K562 (cell line): ENCODE data around the gene TRANK1. TPM values are rescaled to one million over a fixed set of nuclear protein-coding genes. Genes with fewer than 3 reads are reported as not detected.

Experiments
- ASH1L ChIP-seq: fragments of 450-650 bp; IDR thresholded peaks from 2 replicates; pipeline ENCODE4 v1.6.1; 2018; ENCODE audit warnings: borderline replicate concordance, mild to moderate bottlenecking, low read depth; ENCODE audit not compliant: partially characterized antibody
- ATF7 ChIP-seq: fragments of 450-650 bp; IDR thresholded peaks from 2 replicates; pipeline ENCODE4 v1.7.1; 2014; ENCODE audit warnings: mild to moderate bottlenecking, moderate library complexity
- BRF1 ChIP-seq: IDR thresholded peaks from 3 replicates; pipeline ENCODE4 v1.6.1; 2011; ENCODE audit warnings: borderline replicate concordance, mild to moderate bottlenecking; ENCODE audit not compliant: insufficient read length; ENCODE audit errors: extremely low read depth
- CBFA2T3 ChIP-seq: fragments of 450-650 bp; IDR thresholded peaks from 2 replicates; pipeline ENCODE4 v1.6.1; 2017
- CBX2 ChIP-seq: fragments of 200-600 bp; sonication (generic); IDR thresholded peaks from one replicate; pipeline ENCODE4 v1.6.1; 2012; ENCODE audit warnings: mild to moderate bottlenecking, low read length, inconsistent platforms; ENCODE audit not compliant: insufficient read depth, poor library complexity, severe bottlenecking
- DMBX1 ChIP-seq: fragments of 250-450 bp; sonication (Bioruptor Pico); IDR thresholded peaks from 2 replicates; pipeline ENCODE4 v1.8.0; 2022; ENCODE audit warnings: inconsistent platforms, mild to moderate bottlenecking, moderate library complexity, borderline replicate concordance
- FIP1L1 ChIP-seq: fragments of 200-400 bp; formaldehyde crosslinking; IDR thresholded peaks from 2 replicates; pipeline ENCODE4 v1.6.1; 2018; ENCODE audit warnings: mild to moderate bottlenecking, low read depth, low read length; ENCODE audit not compliant: poor library complexity, severe bottlenecking
- FOXA1 ChIP-seq: fragments of 450-650 bp; IDR thresholded peaks from 2 replicates; pipeline ENCODE4 v1.6.1; 2016; ENCODE audit warnings: mild to moderate bottlenecking, borderline replicate concordance
- HDAC6 ChIP-seq: IDR thresholded peaks from 2 replicates; pipeline ENCODE4 v1.6.1; 2012; ENCODE audit warnings: low read depth, mild to moderate bottlenecking, control low read depth, inconsistent platforms, low read length, moderate library complexity
- HNRNPUL1 ChIP-seq: fragments of 200-400 bp; formaldehyde crosslinking; IDR thresholded peaks from 2 replicates; pipeline ENCODE4 v1.6.1; 2017; ENCODE audit warnings: low read length
- HOXB6 ChIP-seq: fragments of 250-450 bp; sonication (Bioruptor Pico); IDR thresholded peaks from 2 replicates; pipeline ENCODE4 v1.5.1; 2022; ENCODE audit warnings: mild to moderate bottlenecking, borderline replicate concordance
- KAT8 ChIP-seq: fragments of 450-650 bp; IDR thresholded peaks from 2 replicates; pipeline ENCODE4 v1.6.1; 2016; ENCODE audit warnings: low read depth, mild to moderate bottlenecking
- MXI1 ChIP-seq: IDR thresholded peaks from 2 replicates; pipeline ENCODE4 v1.6.1; 2011; ENCODE audit warnings: low read depth, mild to moderate bottlenecking, improper control_type of control experiment, low read length
- NBN ChIP-seq: fragments of 450-650 bp; IDR thresholded peaks from 2 replicates; pipeline ENCODE4 v1.6.1; 2016; ENCODE audit warnings: low read depth, mild to moderate bottlenecking
- PHB2 ChIP-seq: fragments of 450-650 bp; IDR thresholded peaks from 2 replicates; pipeline ENCODE4 v1.6.1; 2017; ENCODE audit warnings: low read depth
- TAF15 ChIP-seq: fragments of 200-400 bp; formaldehyde crosslinking; IDR thresholded peaks from 2 replicates; pipeline ENCODE4 v1.6.1; 2017; ENCODE audit warnings: mild to moderate bottlenecking, low read depth, low read length, moderate library complexity
- U2AF2 ChIP-seq: fragments of 200-400 bp; formaldehyde crosslinking; optimal IDR thresholded peaks from 2 replicates; pipeline ENCODE3; 2017; ENCODE audit warnings: low read depth, mild to moderate bottlenecking, low read length
- ZNF174 ChIP-seq: fragments of 250-450 bp; sonication (Bioruptor Pico); IDR thresholded peaks from 2 replicates; pipeline ENCODE4 v1.4.0; 2020; ENCODE audit warnings: mild to moderate bottlenecking
- ZZZ3 ChIP-seq: fragments of 450-650 bp; IDR thresholded peaks from 2 replicates; pipeline ENCODE4 v1.6.1; 2016; ENCODE audit warnings: antibody characterized with exemption, mild to moderate bottlenecking, moderate library complexity
- polyA plus RNA-seq, 8 experiments: library from polyadenylated mRNA; depleted of rRNA in 4 of 8; stranded (reverse) in 5 of 8; unstranded in 3 of 8; fragments of >200 nt; fragmentation: Nextera tagmentation in 2 of 8; fragmentation: Illumina TruSeq in 1 of 8; extraction: Ambion mirVana in 2 of 8; extraction: Trizol in 1 of 8; gene quantifications; 2 replicates each; pipeline versions ENCODE4 v1.2.1 to v1.2.3, GENCODE V29; 2011 to 2014; ENCODE audit warnings: inconsistent platforms in 1 of 8, missing spikeins in 1 of 8
- total RNA-seq, 7 experiments: library from RNA; depleted of rRNA in 6 of 7; stranded (reverse); fragments of >200 nt in 6 of 7; fragmentation: Illumina TruSeq in 2 of 7; extraction: Trizol in 2 of 7; gene quantifications; 2 replicates each; pipeline versions ENCODE4 v1.2.1 to v1.2.3, GENCODE V29; 2011 to 2021; ENCODE audit warnings: low replicate concordance in 1 of 7
- TF ChIP-seq, protein P1 (sequence below): sonication (generic); formaldehyde crosslinking; IDR thresholded peaks from 2 replicates; pipeline ENCODE4 v1.8.0; 2022; ENCODE audit warnings: mild to moderate bottlenecking, missing genetic modification reagents
- TF ChIP-seq, protein P2 (sequence below): fragments of 450-650 bp; formaldehyde crosslinking; IDR thresholded peaks from 2 replicates; pipeline ENCODE4 v1.4.0; 2020; ENCODE audit warnings: mild to moderate bottlenecking, moderate library complexity
- TF ChIP-seq, protein P3 (sequence below): fragments of 450-650 bp; formaldehyde crosslinking; IDR thresholded peaks from 2 replicates; pipeline ENCODE4 v1.4.0; 2020; ENCODE audit warnings: mild to moderate bottlenecking, moderate library complexity
- TF ChIP-seq, protein P4 (sequence below): sonication (generic); formaldehyde crosslinking; IDR thresholded peaks from 2 replicates; pipeline ENCODE4 v1.8.0; 2022; ENCODE audit warnings: mild to moderate bottlenecking, missing genetic modification reagents
- TF ChIP-seq, protein P5 (sequence below): sonication (generic); formaldehyde crosslinking; IDR thresholded peaks from 2 replicates; pipeline ENCODE4 v1.5.0; 2020; ENCODE audit warnings: missing genetic modification reagents

TRANK1 gene
- total and polyA plus RNA-seq, 9 of the 15 experiments (the other 6 are each of a cell fraction or from before 2014, with no cell fraction given), result 0.41 to 5.3 (median 2.1) TPM

DNA sequence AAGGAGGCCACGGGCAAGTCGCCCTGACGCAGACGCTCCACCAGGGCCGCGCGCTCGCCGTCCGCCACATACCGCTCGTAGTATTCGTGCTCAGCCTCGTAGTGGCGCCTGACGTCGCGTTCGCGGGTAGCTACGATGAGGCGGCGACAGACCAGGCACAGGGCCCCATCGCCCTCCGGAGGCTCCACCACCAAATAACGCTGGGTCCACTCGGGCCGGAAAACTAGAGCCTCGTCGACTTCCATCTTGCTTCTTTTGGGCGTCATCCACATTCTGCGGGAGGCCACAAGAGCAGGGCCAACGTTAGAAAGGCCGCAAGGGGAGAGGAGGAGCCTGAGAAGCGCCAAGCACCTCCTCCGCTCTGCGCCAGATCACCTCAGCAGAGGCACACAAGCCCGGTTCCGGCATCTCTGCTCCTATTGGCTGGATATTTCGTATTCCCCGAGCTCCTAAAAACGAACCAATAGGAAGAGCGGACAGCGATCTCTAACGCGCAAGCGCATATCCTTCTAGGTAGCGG lies 48.0 kb upstream of the TRANK1 start, which contains the start of gene EPM2AIP1 (continued):
- TF ChIP-seq CBX2 (no peak), DMBX1 (CRISPR knock-in tag) (peak; percentile 74), U2AF2 (no peak), ZZZ3 (peak; percentile 89; the same call in 1 of the 2 replicates), NBN (peak; percentile 70), FIP1L1 (peak; percentile 78), BRF1 (no peak), MXI1 (no peak), HDAC6 (no peak), ASH1L (no peak), ATF7 (no peak), KAT8 (no peak), PHB2 (no peak), HNRNPUL1 (no peak), TAF15 (no peak), CBFA2T3 (no peak), ZNF174 (CRISPR knock-in tag) (no peak), FOXA1 (no peak), HOXB6 (CRISPR knock-in tag) (no peak)
- TF ChIP-seq, protein P1, sequence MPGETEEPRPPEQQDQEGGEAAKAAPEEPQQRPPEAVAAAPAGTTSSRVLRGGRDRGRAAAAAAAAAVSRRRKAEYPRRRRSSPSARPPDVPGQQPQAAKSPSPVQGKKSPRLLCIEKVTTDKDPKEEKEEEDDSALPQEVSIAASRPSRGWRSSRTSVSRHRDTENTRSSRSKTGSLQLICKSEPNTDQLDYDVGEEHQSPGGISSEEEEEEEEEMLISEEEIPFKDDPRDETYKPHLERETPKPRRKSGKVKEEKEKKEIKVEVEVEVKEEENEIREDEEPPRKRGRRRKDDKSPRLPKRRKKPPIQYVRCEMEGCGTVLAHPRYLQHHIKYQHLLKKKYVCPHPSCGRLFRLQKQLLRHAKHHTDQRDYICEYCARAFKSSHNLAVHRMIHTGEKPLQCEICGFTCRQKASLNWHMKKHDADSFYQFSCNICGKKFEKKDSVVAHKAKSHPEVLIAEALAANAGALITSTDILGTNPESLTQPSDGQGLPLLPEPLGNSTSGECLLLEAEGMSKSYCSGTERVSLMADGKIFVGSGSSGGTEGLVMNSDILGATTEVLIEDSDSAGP, result 0 out of 2 replicates have a peak, but pooled peaks have one; percentile 56
- TF ChIP-seq, protein P2, sequence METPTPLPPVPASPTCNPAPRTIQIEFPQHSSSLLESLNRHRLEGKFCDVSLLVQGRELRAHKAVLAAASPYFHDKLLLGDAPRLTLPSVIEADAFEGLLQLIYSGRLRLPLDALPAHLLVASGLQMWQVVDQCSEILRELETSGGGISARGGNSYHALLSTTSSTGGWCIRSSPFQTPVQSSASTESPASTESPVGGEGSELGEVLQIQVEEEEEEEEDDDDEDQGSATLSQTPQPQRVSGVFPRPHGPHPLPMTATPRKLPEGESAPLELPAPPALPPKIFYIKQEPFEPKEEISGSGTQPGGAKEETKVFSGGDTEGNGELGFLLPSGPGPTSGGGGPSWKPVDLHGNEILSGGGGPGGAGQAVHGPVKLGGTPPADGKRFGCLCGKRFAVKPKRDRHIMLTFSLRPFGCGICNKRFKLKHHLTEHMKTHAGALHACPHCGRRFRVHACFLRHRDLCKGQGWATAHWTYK (CRISPR knock-in tag), result peak; percentile 94
- TF ChIP-seq, protein P3, sequence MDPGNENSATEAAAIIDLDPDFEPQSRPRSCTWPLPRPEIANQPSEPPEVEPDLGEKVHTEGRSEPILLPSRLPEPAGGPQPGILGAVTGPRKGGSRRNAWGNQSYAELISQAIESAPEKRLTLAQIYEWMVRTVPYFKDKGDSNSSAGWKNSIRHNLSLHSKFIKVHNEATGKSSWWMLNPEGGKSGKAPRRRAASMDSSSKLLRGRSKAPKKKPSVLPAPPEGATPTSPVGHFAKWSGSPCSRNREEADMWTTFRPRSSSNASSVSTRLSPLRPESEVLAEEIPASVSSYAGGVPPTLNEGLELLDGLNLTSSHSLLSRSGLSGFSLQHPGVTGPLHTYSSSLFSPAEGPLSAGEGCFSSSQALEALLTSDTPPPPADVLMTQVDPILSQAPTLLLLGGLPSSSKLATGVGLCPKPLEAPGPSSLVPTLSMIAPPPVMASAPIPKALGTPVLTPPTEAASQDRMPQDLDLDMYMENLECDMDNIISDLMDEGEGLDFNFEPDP (CRISPR knock-in tag), result 0 out of 2 replicates have a peak, but pooled peaks have one; percentile 24
- TF ChIP-seq, protein P4, sequence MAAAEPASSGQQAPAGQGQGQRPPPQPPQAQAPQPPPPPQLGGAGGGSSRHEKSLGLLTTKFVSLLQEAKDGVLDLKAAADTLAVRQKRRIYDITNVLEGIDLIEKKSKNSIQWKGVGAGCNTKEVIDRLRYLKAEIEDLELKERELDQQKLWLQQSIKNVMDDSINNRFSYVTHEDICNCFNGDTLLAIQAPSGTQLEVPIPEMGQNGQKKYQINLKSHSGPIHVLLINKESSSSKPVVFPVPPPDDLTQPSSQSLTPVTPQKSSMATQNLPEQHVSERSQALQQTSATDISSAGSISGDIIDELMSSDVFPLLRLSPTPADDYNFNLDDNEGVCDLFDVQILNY (CRISPR knock-in tag), result peak; percentile 97
- TF ChIP-seq, protein P5, sequence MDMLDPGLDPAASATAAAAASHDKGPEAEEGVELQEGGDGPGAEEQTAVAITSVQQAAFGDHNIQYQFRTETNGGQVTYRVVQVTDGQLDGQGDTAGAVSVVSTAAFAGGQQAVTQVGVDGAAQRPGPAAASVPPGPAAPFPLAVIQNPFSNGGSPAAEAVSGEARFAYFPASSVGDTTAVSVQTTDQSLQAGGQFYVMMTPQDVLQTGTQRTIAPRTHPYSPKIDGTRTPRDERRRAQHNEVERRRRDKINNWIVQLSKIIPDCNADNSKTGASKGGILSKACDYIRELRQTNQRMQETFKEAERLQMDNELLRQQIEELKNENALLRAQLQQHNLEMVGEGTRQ, result no peak
